GM18867 (cell line): Measurements from ENCODE around the gene TCF4.

Source experiments
- ATAC-seq: cut with Tn5 transposase; IDR thresholded peaks from one replicate; pipeline ENCODE4 v1.9.1; 2021; ENCODE audit warnings: mild to moderate bottlenecking, moderate library complexity; ENCODE audit not compliant: unreplicated experiment

The TCF4 gene

GRCh38 chr18:55447672-55448018, 140.3 kb downstream of the TCF4 start:
- no peak for ATAC-seq

- no peak for ATAC-seq
Observed at GRCh38 chr18:55446996-55447671, 140.9 kb downstream of the TCF4 start.

- ATAC-seq, result no peak
Observed at GRCh38 chr18:55444536-55444935, 143.5 kb downstream of the TCF4 start.

- ATAC-seq, result no peak
Observed at GRCh38 chr18:55443776-55444175, 144.2 kb downstream of the TCF4 start.

GRCh38 chr18:55442561-55442960, 145.4 kb downstream of the TCF4 start:
- no peak for ATAC-seq

GRCh38 chr18:55440988-55441387, 147.0 kb downstream of the TCF4 start:
- ATAC-seq, result no peak

GRCh38 chr18:55439056-55439455, 148.9 kb downstream of the TCF4 start:
- no peak for ATAC-seq

GRCh38 chr18:55435592-55435991, 152.4 kb downstream of the TCF4 start:
- no peak for ATAC-seq

GRCh38 chr18:55433648-55434047, 154.3 kb downstream of the TCF4 start:
- no peak for ATAC-seq

- ATAC-seq, result no peak
Observed at GRCh38 chr18:55433140-55433539, 154.9 kb downstream of the TCF4 start.

GRCh38 chr18:55432307-55433040, 155.5 kb downstream of the TCF4 start:
- ATAC-seq, result no peak

GRCh38 chr18:55430026-55430425, 158.0 kb downstream of the TCF4 start:
- no peak for ATAC-seq

- no peak for ATAC-seq
Observed at GRCh38 chr18:55427951-55428350, 160.0 kb downstream of the TCF4 start.

GRCh38 chr18:55425698-55426097, 162.3 kb downstream of the TCF4 start:
- ATAC-seq, result no peak

- ATAC-seq, result no peak
Observed at GRCh38 chr18:55422456-55423180, 165.4 kb downstream of the TCF4 start.

- no peak for ATAC-seq
Observed at GRCh38 chr18:55421615-55422419, 166.2 kb downstream of the TCF4 start.

GRCh38 chr18:55421308-55421614, 166.7 kb downstream of the TCF4 start:
- no peak for ATAC-seq

GRCh38 chr18:55420665-55421307, 167.2 kb downstream of the TCF4 start:
- ATAC-seq, result peak; percentile 83

GRCh38 chr18:55419947-55420664, 167.9 kb downstream of the TCF4 start:
- ATAC-seq, result peak; percentile 29
